Parathyroid adenoma (tissue), 2 donors: Measurements from ENCODE around the gene SLC35A4.

ENCODE experiments used
- H2AFZ ChIP-seq: fragments of 300-600 bp; sonication (generic); one replicate; pipeline ENCODE4 v1.7.0; 2017; ENCODE audit warnings: antibody characterized with exemption, mild to moderate bottlenecking
- H3K27ac ChIP-seq: fragments of 300-600 bp; sonication (generic); one replicate; pipeline ENCODE4 v1.7.0; 2017
- H3K27me3 ChIP-seq: fragments of 300-600 bp; sonication (generic); one replicate; pipeline ENCODE4 v1.7.0; 2017; ENCODE audit warnings: low read length; ENCODE audit not compliant: control insufficient read depth, insufficient read depth
- H3K36me3 ChIP-seq: fragments of 300-600 bp; sonication (generic); one replicate; pipeline ENCODE4 v1.7.0; 2017; ENCODE audit warnings: low read length; ENCODE audit not compliant: control insufficient read depth, insufficient read depth
- H3K4me1 ChIP-seq: fragments of 300-600 bp; sonication (generic); one replicate; pipeline ENCODE4 v1.7.0; 2017; ENCODE audit warnings: control low read depth
- H3K4me2 ChIP-seq: fragments of 300-600 bp; sonication (generic); one replicate; pipeline ENCODE4 v1.7.0; 2017; ENCODE audit warnings: low read length
- H3K4me3 ChIP-seq: fragments of 300-600 bp; sonication (generic); one replicate; pipeline ENCODE4 v1.7.0; 2017; ENCODE audit warnings: low read depth, low read length
- H3K79me2 ChIP-seq: fragments of 300-600 bp; sonication (generic); one replicate; pipeline ENCODE4 v1.7.0; 2017; ENCODE audit warnings: control low read depth
- H3K9ac ChIP-seq: fragments of 300-600 bp; sonication (generic); one replicate; pipeline ENCODE4 v1.7.0; 2017; ENCODE audit warnings: mild to moderate bottlenecking
- H3K9me3 ChIP-seq: fragments of 300-600 bp; sonication (generic); one replicate; pipeline ENCODE4 v1.7.0; 2017; ENCODE audit warnings: low read length; ENCODE audit not compliant: control insufficient read depth
- TF ChIP-seq, protein P1 (sequence below): fragments of 300-600 bp; sonication (generic); IDR thresholded peaks from one replicate; pipeline ENCODE4 v1.7.0; 2017; ENCODE audit warnings: antibody characterized with exemption, mild to moderate bottlenecking
- donor health status: primary hyperparathyroidism.

The SLC35A4 gene

DNA sequence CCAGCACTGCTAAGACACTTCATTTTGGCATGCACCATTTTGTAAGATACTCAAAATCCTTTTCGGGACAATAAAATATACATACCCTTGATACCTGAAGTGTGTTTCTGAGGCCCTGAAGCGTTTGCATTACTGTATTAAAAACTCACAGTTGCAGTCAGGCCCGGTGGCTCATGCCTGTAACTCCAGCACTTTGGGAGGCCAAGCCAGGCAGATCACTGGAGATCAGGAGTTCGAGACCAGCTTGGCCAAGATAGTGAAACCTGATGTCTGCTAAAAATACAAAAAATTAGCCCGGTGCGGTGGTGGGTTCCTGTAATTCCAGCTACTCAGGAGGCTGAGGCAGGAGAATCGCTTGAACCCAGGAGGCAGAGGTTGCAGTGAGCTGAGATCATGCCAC is 19.6 kb upstream of the SLC35A4 start:
- H3K9me3 ChIP-seq = no peaks in the 10 kb centered on the region
- no peaks in the 10 kb centered on the region for H3K36me3 ChIP-seq
- H3K9ac ChIP-seq = no peak overlapping the region
- H3K4me2 ChIP-seq = no peak overlapping the region
- H2AFZ ChIP-seq = no peak overlapping the region
- H3K27me3 ChIP-seq = no peaks in the 10 kb centered on the region
- H3K4me3 ChIP-seq = no peak overlapping the region
- TF ChIP-seq, protein P1, sequence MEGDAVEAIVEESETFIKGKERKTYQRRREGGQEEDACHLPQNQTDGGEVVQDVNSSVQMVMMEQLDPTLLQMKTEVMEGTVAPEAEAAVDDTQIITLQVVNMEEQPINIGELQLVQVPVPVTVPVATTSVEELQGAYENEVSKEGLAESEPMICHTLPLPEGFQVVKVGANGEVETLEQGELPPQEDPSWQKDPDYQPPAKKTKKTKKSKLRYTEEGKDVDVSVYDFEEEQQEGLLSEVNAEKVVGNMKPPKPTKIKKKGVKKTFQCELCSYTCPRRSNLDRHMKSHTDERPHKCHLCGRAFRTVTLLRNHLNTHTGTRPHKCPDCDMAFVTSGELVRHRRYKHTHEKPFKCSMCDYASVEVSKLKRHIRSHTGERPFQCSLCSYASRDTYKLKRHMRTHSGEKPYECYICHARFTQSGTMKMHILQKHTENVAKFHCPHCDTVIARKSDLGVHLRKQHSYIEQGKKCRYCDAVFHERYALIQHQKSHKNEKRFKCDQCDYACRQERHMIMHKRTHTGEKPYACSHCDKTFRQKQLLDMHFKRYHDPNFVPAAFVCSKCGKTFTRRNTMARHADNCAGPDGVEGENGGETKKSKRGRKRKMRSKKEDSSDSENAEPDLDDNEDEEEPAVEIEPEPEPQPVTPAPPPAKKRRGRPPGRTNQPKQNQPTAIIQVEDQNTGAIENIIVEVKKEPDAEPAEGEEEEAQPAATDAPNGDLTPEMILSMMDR = no peak
- H3K27ac ChIP-seq = no peak overlapping the region
- no peaks in the 10 kb centered on the region for H3K79me2 ChIP-seq
- peaks cover 10% of the 10 kb centered on the region for H3K4me1 ChIP-seq

DNA sequence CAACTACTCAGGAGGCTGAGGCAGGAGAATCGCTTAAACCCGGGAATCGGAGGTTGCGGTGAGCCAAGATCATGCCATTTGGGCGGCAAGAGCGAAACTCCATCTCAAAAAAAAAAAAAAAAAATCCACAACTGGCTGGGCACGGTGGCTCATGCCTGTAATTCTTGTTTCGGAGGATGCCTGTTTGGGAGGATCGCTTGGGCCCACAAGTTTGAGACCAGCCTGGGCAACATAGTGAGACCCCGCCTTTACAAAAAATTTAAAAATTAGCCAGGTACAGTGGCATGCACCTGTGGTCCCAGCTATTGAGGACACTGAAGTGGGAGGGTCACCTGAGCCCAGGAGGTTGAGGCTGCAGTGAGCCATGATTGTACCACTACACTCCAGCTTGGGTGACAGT is 19.0 kb upstream of the SLC35A4 start:
- no peaks in the 10 kb centered on the region for H3K36me3 ChIP-seq
- H3K4me1 ChIP-seq = peaks cover 10% of the 10 kb centered on the region
- no peak overlapping the region for H3K27ac ChIP-seq

DNA sequence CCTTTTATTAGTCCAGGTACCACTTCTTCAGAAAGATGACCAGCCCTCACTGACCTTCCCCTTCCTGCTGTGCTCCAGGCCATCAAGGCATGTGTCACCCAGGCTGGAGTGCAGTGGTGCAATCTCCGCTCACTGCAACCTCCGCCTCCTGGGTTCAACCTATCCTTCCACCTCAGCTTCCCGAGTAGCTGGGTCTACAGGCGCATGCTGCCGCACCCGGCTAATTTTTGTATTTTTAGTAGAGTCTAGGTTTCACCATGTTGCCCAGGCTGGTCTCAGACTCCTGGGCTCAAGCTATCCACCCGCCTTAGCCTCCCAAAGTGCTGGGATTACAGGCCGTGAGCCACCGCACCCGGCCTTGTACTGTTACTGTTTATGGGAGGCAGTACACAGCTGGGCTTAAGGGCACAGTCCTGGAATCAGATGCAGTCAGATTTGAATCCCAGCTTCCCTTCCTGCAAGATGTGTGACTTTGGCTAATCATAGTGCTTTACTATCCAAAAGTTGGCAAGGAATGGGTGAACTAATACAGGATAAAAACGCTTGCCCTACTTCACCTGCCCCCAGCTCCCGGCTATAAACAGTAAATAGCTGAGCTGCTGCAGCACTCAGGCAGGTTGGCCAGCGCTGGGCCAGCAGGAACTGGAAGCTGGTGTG is 17.6 kb upstream of the SLC35A4 start:
- Histone ChIP-seq H3K4me1 (peaks cover 10% of the 10 kb centered on the region), H3K9me3 (no peaks in the 10 kb centered on the region), H3K36me3 (no peaks in the 10 kb centered on the region), H3K4me2 (peak overlapping the region; percentile 85), H3K4me3 (peak overlapping the region; percentile 33), H3K27ac (peak overlapping the region; percentile 47), H3K27me3 (no peaks in the 10 kb centered on the region), H3K9ac (no peak overlapping the region), H2AFZ (peak overlapping the region; percentile 56), H3K79me2 (no peaks in the 10 kb centered on the region)
- TF ChIP-seq, protein P1 = no peak

More for the DNA sequence above, 19.0 kb upstream of the SLC35A4 start:
- TF ChIP-seq, protein P1 = no peak
- Histone ChIP-seq H3K79me2 (no peaks in the 10 kb centered on the region), H3K9ac (no peak overlapping the region), H3K4me2 (no peak overlapping the region), H3K4me3 (no peak overlapping the region), H3K9me3 (no peaks in the 10 kb centered on the region), H3K27me3 (no peaks in the 10 kb centered on the region), H2AFZ (no peak overlapping the region)

DNA sequence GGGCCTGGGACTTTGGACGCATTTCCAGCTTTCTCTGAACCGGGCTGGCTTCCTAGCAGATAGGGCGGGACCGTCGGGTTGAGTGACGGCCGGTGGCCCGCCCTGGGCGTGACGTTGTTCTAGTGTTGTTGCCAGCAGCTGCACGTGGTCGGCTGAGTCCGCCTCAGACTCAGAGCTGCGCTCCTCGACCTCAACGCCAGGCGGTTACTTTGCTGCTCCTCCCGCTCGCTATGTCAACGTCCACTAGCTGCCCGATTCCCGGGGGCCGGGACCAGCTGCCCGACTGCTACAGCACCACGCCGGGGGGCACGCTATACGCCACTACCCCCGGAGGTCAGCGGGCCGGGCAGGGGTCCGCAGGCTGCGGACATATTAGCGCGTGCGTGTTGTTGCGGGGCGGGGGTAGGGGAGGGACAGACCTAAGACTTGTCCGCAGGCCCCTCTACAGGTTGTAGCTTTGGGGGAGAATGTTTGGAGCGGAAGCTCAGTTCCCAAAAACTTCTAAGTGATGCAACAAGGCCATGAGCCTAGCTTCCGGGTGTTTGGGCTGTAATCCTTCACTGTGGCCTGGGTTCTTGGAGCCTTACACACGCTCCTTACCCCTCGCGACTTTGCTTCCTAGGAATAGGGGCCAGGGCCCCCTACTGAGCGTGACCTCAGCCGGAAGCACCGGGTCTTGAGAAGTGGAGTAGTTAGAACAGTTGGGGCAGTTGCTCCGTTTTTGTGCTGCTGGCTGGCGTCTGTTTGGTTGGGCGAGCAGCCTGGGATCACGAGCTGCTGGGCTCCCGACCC is 16.9 kb upstream of the SLC35A4 start, which contains the start of gene EIF4EBP3:
Gene EIF4EBP3, plus strand, starts transcription at position 155 of the 792 bp plus-strand sequence. Its CDS starts 76 bp downstream, at position 231.
- H3K4me2 ChIP-seq = peak within 1 kb of the TSS; percentile 85
- TF ChIP-seq, protein P1 = peak; percentile 58
- H3K4me1 ChIP-seq = peaks cover 10% of the 10 kb centered on the region
- H3K36me3 ChIP-seq = no peaks in the 10 kb centered on the region
- H3K27ac ChIP-seq = peak within 1 kb of the TSS; percentile 53
- no peaks in the 10 kb centered on the region for H3K9me3 ChIP-seq
- H2AFZ ChIP-seq = peak within 1 kb of the TSS; percentile 56
- no peak within 1 kb of the TSS for H3K9ac ChIP-seq
- peak within 1 kb of the TSS; percentile 38 for H3K4me3 ChIP-seq
- H3K27me3 ChIP-seq = no peaks in the 10 kb centered on the region
- H3K79me2 ChIP-seq = no peaks in the 10 kb centered on the region
